HL-60 (cell line): ENCODE measurements around the gene DTX1.

Source experiments
- GABPA ChIP-seq: IDR thresholded peaks from 2 replicates; pipeline ENCODE4 v1.6.1; 2012; ENCODE audit warnings: low read depth
- POLR2AphosphoS5 ChIP-seq: IDR thresholded peaks from 2 replicates; pipeline ENCODE4 v1.6.1; 2012; ENCODE audit warnings: low read depth
- SPI1 ChIP-seq: IDR thresholded peaks from 2 replicates; pipeline ENCODE4 v1.6.1; 2012; ENCODE audit warnings: low read depth, mild to moderate bottlenecking, borderline replicate concordance
- TF ChIP-seq, protein P1 (sequence below): IDR thresholded peaks from one replicate; pipeline ENCODE4 v1.5.1; 2011; ENCODE audit warnings: low read length, control low read depth, inconsistent platforms; ENCODE audit not compliant: insufficient read depth
- TF ChIP-seq, protein P2 (sequence below): IDR thresholded peaks from 2 replicates; pipeline ENCODE4 v1.6.1; 2012; ENCODE audit warnings: low read depth; ENCODE audit not compliant: insufficient replicate concordance

DNA sequence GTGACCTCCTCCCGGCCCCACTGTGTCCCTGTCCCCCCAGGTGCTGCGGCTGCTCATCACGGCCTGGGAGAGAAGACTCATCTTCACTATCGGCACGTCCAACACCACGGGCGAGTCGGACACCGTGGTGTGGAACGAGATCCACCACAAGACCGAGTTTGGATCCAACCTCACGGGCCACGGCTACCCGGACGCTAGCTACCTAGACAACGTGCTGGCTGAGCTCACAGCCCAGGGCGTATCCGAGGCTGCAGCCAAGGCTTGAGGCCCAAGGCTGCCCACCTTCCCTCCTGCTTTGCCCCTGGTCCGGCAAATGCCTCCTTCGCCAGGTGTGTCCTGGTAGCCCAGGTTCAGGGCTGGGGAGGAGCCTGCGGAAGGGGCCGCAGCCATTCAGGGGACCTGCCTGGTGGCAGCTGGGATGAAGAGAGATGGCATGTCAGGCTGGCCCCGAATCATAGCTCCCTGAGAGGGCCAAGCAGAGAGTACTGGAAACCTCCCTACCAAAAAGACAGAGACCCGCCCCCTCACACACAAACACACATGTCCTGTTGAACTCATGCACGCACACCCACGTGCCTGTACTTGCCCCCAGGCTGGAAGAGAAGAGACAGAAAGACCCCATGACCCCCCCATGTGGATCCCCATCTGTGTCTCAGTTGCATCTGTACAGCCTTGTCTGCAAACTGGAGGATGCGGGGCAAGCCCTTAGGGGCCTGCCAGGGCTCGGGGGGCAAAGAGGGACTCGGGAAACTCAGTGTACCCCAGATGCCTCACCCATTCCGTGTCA is 40.3 kb downstream of the DTX1 start:
- TF ChIP-seq, protein P1, sequence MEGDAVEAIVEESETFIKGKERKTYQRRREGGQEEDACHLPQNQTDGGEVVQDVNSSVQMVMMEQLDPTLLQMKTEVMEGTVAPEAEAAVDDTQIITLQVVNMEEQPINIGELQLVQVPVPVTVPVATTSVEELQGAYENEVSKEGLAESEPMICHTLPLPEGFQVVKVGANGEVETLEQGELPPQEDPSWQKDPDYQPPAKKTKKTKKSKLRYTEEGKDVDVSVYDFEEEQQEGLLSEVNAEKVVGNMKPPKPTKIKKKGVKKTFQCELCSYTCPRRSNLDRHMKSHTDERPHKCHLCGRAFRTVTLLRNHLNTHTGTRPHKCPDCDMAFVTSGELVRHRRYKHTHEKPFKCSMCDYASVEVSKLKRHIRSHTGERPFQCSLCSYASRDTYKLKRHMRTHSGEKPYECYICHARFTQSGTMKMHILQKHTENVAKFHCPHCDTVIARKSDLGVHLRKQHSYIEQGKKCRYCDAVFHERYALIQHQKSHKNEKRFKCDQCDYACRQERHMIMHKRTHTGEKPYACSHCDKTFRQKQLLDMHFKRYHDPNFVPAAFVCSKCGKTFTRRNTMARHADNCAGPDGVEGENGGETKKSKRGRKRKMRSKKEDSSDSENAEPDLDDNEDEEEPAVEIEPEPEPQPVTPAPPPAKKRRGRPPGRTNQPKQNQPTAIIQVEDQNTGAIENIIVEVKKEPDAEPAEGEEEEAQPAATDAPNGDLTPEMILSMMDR = no peak
- TF ChIP-seq POLR2AphosphoS5 = no peak
- TF ChIP-seq, protein P2, sequence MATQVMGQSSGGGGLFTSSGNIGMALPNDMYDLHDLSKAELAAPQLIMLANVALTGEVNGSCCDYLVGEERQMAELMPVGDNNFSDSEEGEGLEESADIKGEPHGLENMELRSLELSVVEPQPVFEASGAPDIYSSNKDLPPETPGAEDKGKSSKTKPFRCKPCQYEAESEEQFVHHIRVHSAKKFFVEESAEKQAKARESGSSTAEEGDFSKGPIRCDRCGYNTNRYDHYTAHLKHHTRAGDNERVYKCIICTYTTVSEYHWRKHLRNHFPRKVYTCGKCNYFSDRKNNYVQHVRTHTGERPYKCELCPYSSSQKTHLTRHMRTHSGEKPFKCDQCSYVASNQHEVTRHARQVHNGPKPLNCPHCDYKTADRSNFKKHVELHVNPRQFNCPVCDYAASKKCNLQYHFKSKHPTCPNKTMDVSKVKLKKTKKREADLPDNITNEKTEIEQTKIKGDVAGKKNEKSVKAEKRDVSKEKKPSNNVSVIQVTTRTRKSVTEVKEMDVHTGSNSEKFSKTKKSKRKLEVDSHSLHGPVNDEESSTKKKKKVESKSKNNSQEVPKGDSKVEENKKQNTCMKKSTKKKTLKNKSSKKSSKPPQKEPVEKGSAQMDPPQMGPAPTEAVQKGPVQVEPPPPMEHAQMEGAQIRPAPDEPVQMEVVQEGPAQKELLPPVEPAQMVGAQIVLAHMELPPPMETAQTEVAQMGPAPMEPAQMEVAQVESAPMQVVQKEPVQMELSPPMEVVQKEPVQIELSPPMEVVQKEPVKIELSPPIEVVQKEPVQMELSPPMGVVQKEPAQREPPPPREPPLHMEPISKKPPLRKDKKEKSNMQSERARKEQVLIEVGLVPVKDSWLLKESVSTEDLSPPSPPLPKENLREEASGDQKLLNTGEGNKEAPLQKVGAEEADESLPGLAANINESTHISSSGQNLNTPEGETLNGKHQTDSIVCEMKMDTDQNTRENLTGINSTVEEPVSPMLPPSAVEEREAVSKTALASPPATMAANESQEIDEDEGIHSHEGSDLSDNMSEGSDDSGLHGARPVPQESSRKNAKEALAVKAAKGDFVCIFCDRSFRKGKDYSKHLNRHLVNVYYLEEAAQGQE = no peak
- TF ChIP-seq SPI1 = no peak
- TF ChIP-seq GABPA = no peak
